ENCODE measurements around the gene CIZ1. TPM values are rescaled to one million over a fixed set of nuclear protein-coding genes. Genes with fewer than 3 reads are reported as not detected.
A peak's percentile ranks its signal among the peaks of the same experiment; 100 is the strongest.

The CIZ1 gene
- total and polyA plus RNA-seq, 8 donors: 56.5 to 87.9 (median 77.4) TPM

DNA sequence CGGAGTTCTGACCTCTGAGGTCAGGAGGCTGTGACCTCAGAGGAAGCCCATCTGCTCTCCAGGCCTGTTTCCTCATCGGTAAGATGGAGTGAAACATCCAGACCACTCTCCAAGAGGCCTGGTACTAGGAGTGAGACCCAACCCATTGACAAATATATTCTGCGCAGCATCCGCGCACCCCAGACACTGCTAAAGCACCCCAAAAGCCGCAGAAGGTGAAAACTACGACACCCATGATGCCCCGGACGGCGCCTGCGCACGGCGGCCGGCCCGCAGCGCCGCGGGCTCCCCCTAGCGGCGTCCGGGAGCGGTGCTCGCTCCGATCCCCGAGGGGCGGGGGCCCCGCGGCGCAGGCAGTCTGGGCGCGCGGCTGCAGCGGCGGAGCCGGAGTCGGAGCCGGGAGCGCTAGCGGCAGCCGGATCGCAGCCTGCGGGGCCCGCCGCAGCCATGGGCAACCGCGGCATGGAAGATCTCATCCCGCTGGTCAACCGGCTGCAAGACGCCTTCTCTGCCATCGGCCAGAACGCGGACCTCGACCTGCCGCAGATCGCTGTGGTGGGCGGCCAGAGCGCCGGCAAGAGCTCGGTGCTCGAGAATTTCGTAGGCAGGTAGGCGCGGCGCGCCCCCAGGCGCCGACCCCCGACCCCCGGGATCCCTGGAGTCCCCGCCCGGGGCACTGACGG, 11.8 kb upstream of the CIZ1 start, which contains the start of gene DNM1:
Gene DNM1 (plus strand): TSS at position 356 of the 683 bp plus-strand sequence. CDS start 92 bp downstream, at position 448.
- ATAC-seq (peak; percentile 90 to 94 (median 93)), FAIRE-seq (no peak), DNase-seq (peak in 5 of 6 donors; percentile 37 to 89 (median 67))
- no peaks in the 10 kb centered on the region for H3K9me3 ChIP-seq
- 0 to 1% methylated on average over 46 to 72 of the region's 72 CpGs for WGBS, 2 donors
- H3K36me3 ChIP-seq: no peaks in the 10 kb centered on the region
- intact Hi-C loops (cut with DNase I): no loop called here
- TF ChIP-seq, protein P1, sequence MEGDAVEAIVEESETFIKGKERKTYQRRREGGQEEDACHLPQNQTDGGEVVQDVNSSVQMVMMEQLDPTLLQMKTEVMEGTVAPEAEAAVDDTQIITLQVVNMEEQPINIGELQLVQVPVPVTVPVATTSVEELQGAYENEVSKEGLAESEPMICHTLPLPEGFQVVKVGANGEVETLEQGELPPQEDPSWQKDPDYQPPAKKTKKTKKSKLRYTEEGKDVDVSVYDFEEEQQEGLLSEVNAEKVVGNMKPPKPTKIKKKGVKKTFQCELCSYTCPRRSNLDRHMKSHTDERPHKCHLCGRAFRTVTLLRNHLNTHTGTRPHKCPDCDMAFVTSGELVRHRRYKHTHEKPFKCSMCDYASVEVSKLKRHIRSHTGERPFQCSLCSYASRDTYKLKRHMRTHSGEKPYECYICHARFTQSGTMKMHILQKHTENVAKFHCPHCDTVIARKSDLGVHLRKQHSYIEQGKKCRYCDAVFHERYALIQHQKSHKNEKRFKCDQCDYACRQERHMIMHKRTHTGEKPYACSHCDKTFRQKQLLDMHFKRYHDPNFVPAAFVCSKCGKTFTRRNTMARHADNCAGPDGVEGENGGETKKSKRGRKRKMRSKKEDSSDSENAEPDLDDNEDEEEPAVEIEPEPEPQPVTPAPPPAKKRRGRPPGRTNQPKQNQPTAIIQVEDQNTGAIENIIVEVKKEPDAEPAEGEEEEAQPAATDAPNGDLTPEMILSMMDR (IDR thresholded peaks at IDR 0.05): peak; percentile 67 to 94 (median 86)
- H3K27me3 ChIP-seq: no peaks in the 10 kb centered on the region
- peaks cover 0 to 6% (median 0%) of the 10 kb centered on the region in 3 donors for H3K4me1 ChIP-seq
- peak within 1 kb of the TSS in 1 of 4 donors; percentile 8 for H3K27ac ChIP-seq
- peak within 1 kb of the TSS; percentile 52 to 86 (median 66) for H3K4me3 ChIP-seq

DNA sequence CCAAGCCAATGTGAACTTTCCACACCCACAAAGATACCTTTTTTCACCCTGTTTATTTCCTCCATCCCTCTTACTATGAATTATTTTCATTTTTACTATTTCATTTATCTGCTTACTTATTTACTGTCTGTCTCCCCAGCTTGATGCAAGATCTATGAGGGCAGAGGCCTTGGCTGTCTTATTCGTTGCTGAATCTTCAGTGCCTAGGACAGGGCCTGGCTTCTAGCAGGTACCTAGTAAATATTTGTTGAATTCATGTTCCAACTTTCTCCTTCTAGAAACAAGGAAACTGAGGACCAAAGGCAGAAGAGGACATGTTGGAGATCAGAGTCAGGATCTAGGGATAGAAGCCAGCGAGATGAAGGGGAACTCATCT, 11.3 kb upstream of the CIZ1 start:
- Histone ChIP-seq H3K36me3 (no peaks in the 10 kb centered on the region), H3K27me3 (no peaks in the 10 kb centered on the region), H3K4me1 (peaks cover 0 to 6% (median 0%) of the 10 kb centered on the region in 3 donors), H3K4me3 (no peak overlapping the region), H3K27ac (no peak overlapping the region), H3K9me3 (no peaks in the 10 kb centered on the region)
- FAIRE-seq (no peak), DNase-seq (no peak), ATAC-seq (no peak)
- 6 to 11% methylated on average over 2 of the region's 2 CpGs for WGBS, 2 donors
- intact Hi-C loops (cut with DNase I): no loop called here
- TF ChIP-seq, protein P1 (IDR thresholded peaks at IDR 0.05): no peak

DNA sequence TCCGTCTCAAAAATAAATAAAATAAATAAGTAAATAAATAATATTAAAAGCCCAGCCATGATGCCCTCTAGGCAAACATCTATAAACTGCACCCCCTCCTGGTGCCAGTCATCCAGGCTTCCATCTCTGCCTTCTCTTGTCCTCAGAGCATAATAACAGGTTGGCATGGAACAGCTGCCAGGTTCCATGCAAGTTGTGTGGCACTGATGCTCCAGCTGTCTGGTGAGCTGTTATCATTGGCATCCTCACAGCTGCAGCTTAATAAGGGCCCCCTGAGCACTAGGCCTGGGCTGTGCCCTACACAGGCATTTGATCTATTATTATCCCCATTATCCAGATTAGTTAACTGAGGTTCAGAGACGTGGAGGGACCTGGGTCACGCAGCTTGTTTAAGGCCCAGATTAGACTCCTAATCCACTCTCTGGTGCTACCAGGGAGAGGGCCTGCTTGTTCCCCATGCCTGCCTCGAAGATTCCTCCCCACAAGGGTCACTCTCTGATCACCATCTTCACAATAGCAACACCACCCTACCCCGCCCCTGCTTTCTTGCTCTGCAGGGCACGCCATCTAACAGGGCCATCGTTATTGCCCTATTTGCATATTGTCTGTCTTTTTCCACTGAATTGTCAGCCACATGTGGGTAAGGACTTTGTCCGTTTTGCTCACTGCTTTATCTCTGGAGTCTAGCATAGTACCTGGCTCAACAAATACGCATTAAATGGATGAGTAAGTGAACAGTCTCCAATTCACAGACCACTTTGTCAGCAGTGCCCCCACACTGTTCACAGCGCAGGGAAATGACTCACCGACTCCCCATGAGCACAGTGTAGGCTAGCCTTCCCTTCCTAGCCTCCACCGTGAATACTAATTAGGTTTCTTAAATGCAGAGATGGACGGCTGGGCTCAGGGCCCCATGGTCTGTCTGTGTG, 10.3 kb upstream of the CIZ1 start:
- TF ChIP-seq, protein P1 (IDR thresholded peaks at IDR 0.05): no peak
- Histone ChIP-seq H3K27me3 (no peaks in the 10 kb centered on the region), H3K36me3 (no peaks in the 10 kb centered on the region), H3K27ac (no peak overlapping the region), H3K4me3 (no peak overlapping the region), H3K4me1 (peaks cover 0 to 6% (median 0%) of the 10 kb centered on the region in 3 donors), H3K9me3 (no peaks in the 10 kb centered on the region)
- intact Hi-C loops (cut with DNase I): no loop called here
- no peak for ATAC-seq
- DNase-seq: peak in 1 of 6 donors; percentile 13
- FAIRE-seq: no peak
- 81 to 86% methylated on average over 13 of the region's 13 CpGs for WGBS, 2 donors

DNA sequence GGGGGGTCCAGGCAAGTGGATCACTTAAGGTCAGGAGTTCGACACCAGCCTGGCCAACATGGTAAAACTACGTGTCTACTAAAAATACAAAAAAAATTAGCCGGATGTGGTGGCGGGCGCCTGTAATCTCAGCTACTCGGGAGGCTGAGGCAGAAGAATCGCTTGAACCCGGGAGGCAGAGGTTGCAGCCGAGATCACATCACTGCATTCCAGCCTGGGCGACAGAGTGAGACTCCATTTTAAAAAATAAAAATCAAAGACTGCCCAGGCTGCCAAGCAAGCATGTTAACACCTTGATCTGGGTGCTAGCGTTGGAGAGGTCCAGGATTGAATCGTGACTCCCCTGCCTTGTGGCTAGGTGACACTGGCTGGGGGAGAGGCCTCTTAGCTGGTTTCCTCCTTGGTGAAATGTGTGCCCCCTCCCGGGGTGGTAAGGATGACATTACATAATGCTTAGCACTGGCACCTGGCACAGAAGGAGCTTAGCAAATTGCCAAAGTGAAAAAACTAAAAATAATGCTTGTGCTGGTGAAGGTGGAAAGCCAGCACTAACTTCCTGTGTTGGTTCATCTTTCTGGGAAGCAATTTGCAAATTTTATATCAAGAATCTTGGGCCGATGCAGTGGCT, 2.2 kb upstream of the CIZ1 start:
- Histone ChIP-seq H3K9me3 (no peaks in the 10 kb centered on the region), H3K27me3 (no peaks in the 10 kb centered on the region), H3K4me3 (no peak overlapping the region), H3K27ac (peak overlapping the region in 3 of 4 donors; percentile 58 to 87 (median 66)), H3K4me1 (peaks cover 0 to 8% (median 6%) of the 10 kb centered on the region in 3 donors), H3K36me3 (peaks cover 0 to under 1% (median 0%) of the 10 kb centered on the region in 3 donors)
- DNase-seq (no peak), ATAC-seq (no peak), FAIRE-seq (no peak)
- TF ChIP-seq, protein P1 (IDR thresholded peaks at IDR 0.05): no peak
- intact Hi-C loops (cut with DNase I): no loop called here
- WGBS, 2 donors: 80 to 86% methylated on average over 14 of the region's 14 CpGs

Data from pancreas (tissue), 10 donors.